ENCODE data around the gene KRT73.
"Not testable (repeated sequence)": the region's sequence is repeated elsewhere in the genome, so short reads cannot be mapped to it uniquely, and the experiment has no call there.

KRT73 gene

DNA sequence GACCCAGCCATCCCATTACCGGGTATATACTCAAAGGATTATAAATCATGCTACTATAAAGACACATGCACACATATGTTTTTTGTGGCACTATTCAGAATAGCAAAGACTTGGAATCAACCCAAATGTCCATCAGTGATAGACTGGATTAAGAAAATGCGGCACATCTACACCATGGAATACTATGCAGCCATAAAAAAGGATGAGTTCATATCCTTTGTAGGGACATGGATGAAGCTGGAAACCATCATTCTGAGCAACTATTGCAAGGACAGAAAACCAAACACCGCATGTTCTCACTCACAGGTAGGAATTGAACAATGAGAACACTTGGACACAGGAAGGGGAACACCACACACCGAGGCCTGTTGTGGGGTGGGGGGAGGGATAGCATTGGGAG lies 24.1 kb downstream of the KRT73 start:
- not testable (repeated sequence) for DNase-seq

DNA sequence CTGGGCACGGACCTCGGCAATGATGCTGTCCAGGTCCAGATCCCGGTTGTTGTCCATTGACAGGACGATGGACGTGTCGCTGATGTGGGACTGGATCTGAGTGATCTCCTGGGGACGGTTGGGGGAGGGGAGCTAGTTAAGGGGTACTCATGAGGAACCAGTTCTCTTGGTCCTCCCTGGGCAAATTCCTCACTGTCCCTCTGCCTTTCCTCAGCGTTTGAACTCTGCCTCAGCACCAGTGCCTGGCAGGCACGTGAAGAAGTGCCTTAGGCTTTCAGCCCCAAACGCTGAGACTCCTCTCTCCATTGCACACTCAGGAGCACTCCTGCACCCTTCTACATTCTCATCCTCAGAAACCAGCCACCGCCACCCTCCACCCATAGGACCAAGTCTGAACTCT lies 26.8 kb downstream of the KRT73 start:
- no peak for DNase-seq

DNA sequence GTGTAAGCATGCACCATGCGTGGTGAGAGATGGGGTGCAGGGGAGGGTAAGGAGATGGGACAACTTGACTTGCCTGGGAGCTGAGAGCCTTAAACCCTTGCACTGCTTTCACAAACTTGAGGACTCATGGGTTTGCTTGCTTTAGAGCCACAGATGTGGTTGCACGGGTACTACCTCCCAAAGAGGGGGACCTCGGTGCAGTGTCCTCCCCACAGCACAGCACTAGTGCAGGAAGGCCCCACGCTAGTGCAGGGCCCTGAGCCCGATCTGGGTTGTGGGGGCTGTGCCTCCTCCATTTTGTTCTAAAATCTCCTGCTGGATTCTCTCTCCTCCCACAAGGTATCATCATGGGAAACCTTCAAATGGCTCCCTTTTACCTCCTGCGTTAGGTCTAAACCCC lies 28.3 kb downstream of the KRT73 start:
- DNase-seq: no peak

DNA sequence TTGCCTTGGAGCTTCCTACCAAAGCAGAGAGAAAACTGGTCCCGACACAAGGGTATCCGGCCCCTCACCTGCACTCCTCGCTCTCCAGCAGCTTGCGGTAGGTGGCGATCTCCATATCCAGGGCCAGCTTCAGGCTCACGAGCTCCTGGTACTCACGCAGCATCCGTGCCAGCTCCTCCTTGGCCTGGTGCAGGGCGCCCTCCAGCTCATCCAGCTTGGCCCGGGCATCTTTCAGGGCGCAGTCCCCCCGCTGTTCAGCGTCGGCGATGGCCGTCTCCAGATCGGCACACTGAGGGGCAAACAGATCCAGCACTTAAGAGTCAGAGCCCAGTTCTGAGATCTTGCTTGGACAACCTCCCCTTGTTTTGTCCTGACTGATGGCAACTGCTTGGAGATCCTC lies 30.8 kb downstream of the KRT73 start:
- no peak for DNase-seq

DNA sequence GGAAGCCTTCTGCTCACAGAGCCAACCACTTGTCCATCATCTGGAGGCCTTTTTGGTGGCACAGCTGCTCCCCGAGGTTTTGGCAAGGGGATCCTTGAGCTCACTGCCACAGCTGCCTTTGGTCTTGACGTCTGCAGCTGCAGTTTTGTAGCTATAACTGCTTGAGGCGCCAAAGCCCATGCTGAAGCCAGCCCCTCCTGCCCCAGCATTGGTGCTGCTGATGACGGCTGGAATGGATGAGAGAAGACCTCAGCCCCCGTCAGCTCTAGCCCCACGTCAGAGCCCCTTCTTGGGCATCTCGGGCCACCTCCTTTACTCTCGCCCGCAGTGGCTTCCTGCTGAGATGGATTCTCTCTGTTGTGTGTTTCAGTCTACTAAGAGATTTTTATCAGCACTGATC lies 32.4 kb downstream of the KRT73 start:
- DNase-seq: no peak

DNA sequence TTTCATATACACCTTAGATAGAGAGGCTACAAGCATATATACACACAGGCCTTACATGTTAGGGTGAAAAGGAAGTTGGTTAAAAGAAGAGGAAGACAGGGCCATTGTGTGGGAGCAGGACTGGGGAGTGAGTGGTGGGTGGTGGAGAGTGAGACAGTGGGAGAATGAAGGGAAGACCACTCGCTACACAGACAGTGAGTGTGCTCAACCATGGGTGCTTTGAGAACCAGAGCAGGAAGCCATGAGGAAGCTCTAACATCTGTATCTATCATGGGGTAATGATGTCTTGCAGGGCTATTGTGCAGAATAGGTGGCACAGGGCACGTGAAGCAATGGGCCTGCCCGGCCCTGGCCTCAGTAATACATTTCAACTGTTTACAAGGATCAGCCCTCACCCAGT lies 33.3 kb downstream of the KRT73 start:
- no peak for DNase-seq

DNA sequence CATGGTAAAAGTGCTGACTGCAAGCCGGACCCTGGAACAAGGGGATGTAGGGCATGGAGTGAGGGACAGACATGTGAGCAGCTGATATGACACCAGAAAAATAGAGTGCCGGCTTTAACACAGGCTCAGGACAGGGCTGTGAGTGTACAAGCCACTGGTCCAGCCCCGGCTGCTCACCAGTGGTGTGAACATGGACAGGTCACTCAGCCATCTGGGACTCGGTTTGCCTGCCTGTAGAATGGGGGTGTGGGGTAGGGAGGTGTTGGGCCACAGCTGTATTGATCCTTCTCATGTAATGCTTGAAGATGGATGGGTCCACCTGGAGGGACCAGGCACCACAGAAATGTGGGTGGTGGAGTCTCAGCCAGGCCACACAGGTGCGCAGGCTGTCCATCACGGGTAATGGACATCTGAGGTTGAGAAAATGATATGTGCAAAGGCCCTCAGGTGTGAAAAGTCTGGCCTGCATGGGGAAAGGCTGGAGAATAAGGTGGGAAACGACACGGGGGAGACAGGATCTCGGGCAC lies 34.1 kb downstream of the KRT73 start:
- no peak for DNase-seq

DNA sequence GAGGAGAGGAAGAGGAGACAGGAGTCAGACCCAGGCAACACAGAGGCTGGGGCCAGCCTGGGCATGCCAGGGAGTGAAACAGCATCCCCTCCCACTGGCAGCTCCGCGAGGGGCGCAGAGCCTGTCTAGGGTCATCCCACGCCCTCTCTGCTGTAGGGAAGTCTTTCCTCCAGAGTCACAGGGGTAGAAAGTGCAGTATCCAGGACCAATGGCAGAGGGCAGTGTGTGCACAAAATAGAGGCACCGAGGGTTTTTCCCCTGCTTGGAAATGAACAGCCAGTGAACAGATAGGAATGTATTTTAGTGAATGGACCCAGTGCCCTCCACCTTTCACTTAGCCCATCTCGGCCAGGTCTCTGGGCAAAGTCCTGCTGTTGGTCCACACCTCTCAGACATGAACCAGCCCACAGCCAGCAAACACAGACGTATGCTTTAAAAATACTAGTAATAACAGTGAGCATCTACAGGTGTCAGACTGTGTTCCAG lies 35.3 kb downstream of the KRT73 start:
- peak; percentile 15 for DNase-seq

DNA sequence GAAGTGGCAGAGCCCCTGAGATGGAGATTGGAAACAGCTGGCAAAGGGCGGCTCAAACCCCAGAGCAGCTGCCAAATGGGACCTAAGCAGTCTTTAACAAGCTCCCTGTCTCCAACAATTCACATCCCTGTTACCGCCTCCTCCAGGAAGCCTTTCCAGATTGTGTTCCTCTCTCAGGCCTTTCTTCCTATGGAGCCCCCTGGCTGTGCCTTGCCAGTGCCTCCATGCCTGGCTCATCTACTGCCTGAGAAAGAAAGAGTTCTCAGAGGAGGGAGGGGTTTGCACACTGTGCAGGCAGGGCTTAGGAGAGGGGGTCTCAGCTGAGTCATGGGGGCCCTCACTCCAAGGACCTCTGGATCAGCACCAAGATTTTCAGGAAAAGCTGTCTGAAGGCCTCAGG lies 35.9 kb downstream of the KRT73 start:
- no peak for DNase-seq

DNA sequence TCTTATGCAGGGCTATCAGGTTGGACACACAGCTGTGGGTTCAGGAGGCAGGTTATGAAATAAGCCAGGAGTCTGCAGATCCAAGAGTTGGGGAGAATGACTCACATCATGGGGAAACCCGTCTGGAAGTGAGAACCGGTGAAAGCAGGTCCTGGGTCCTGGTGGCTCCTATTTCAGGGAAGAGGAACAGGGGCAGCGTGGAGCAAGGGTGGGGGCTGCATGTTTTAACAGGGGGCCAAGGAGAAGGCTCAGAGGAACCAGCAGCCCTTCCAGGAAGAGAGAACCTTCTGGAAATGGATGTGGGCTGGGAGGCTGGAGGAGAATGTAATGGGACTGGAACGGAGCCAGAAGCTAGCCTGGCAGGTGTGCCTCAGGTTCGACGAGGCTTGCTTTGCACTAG lies 36.9 kb downstream of the KRT73 start:
- DNase-seq: no peak

DNA sequence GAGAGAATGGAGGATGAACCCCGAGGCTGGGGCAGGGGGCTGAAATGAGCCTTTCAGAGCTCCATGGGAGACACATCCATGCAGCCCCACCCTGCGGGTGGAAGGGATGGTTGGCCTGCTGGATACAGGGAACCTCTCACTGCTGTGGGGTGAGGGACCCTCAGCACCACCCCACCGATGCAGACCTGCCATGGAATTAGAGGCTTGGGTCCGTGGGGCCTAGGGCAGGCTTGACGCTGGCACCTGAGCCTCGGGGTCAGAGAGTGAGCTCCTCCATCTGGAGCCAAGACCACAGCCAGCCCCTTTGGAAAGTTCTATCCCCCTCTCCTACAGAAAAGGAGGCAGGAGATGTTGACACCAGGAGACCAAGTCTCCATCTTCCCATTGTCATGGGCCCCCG lies 37.3 kb downstream of the KRT73 start:
- no peak for DNase-seq

DNA sequence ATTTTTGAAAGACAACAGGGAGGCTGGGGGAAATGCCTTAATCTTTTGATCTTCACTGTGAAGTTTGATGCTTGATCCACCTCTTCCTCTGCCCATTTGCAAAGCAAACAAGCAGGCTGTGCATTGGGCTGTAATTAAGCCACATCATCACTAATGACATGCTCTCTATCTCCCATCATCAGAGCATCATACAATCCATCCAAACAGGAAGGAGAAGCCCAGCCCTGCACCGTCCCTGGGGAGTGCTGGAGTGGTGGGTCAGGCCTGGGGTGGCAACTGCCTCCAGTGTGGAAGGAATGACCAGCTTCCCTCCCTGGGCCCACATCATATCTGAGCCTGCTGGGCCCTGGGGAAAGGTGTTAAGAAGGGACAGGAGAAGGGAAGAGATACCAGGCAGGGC lies 37.9 kb downstream of the KRT73 start:
- DNase-seq: no peak

DNA sequence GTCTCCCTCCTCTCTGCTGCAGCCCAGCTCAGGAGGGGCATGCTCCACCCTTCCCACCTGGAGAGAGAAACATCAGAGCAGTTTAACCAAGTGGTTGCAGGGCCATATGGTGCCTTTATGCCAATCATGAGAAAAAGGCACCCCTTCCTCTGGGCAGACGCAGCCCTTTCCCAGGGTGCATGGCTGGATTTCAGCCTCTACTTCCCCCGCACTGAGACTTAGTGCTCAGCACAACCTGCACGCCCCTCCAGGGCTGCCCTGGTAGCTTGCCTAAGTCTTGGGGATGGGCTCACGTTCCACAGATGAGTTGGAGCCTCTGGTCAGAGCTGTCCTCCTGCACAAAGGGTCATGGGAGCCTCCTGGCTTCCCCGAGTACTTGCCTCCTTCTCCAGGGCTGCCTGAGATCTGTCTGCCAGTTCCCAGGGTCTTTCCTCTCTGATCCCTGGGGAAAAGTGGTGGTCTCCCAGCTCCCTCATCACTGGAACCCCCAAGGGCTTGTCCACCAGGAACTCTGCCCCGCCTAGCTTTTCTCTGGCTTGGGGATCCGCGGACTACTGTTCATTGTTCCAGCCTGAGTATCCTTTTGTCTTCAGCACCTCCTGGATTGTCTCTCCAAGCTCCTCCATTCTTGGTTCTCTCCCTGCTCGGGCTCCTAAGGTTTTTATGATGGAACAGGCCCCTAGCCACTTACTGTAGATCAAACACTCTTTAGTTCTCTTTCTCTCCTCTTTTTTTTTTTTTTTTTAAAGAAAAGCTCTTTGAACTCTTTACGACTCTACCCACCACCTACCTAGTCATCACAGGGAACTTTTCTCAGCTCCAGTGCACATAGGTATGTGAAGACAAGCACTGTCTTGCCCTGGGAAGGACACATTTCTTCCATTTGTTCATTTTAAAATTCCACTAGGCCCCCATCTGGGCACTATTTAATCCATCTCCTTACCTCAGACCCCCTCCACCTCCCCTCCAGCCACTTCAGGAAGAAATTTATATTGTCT lies 38.6 kb downstream of the KRT73 start:
- no peak for DNase-seq

DNA sequence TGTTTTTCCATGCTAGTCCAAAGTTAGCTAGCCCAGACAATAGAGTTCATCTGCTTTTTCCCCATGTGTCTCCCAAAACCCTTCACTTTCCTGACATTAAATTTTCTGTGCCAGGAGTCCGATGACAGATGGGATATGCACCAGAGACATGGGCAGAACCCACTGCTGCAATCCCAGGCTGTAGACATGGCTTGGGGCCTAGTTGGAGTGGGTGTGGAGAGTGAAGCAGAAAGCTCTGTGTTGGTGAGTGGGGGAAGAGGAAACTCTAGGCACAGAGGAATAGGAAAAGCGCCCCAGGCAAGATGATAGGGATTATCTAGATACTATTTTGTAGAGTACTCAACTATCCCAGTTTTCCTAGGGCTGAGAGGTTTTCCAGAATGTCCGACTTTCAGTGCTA lies 39.9 kb downstream of the KRT73 start:
- DNase-seq: no peak

DNA sequence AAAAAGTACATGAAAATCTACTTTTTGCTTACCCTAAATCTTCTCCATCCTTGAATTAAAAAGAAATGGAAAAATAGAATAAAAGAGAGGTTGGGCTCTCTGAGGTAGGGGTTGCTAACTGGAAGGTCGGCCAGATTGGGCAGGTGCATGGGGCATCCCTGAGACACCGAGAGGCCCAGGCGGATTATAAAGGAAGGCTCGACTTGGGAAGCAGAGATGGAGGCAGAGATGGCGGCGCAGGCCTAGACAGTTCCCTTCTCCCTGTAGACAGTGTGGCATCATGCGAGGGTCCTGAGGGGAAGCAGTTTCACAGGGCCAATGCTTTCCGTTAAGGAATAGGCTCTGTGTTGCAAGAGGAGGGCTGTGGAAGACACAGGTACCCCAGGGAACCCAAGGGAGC lies 41.0 kb downstream of the KRT73 start:
- DNase-seq: no peak

DNA sequence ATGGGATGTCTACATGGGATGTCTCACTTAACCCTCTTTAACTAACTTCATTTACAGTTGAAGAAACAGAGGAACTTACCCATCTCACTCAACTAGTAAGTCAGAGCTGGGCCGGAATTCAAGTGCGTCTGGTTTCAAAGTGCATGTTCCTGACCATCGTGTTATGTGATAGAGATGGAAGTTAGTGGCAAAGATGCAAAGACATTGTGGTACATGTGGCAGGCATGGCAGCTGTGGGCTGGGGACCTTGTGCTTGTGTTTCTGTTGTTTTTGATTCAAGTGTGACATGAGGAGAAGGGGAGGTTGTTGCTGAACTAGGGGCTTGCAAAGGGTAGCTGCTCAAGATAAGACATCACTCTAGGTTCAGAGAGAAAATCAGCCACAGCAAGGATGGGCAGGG lies 42.4 kb downstream of the KRT73 start:
- no peak for DNase-seq

DNA sequence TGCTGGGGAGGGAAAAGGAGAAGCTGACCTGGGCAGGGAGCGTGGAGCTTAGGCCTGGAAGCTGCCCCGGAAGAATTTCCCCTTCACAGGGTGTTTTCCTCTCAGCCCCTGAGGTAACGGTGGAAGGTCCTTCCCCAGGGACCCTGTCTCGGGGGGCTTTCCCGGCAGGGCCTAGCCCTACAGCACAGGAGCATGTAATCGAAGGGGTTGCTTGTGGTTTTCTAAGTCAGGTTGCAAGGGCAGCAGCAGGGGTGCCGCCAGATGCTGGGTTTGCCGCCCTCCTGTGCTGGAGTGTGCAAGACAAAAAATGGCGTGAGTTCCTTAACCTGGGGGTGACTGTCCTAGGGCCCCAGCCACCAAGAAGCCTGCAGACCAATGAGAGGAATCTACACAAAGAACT lies 43.1 kb downstream of the KRT73 start:
- DNase-seq: no peak

DNA sequence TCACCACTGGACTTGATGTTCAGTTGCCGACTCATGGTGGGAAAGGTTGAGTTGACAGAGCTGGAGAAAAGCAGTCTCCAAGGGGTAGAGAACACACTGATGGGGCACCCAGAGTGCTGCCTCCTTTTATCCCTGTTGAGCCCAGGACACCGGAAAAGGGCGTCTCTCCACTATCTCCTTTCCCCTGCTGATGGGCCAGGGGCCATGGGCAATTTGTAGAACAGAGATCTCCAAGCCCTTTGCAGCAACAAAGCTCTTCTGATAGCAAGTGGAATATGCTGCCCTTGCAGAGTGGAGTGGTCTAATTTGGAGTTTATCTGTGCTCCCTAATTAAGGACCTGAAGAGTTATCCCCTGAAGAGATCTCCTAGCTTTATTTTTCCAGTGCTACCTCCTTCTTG lies 44.6 kb downstream of the KRT73 start, which contains the start of gene KRT74:
Gene KRT74, minus strand, starts transcription at position 101 of the 400 bp plus-strand sequence. Its CDS starts 66 bp downstream, at position 35.
- no peak for DNase-seq

DNA sequence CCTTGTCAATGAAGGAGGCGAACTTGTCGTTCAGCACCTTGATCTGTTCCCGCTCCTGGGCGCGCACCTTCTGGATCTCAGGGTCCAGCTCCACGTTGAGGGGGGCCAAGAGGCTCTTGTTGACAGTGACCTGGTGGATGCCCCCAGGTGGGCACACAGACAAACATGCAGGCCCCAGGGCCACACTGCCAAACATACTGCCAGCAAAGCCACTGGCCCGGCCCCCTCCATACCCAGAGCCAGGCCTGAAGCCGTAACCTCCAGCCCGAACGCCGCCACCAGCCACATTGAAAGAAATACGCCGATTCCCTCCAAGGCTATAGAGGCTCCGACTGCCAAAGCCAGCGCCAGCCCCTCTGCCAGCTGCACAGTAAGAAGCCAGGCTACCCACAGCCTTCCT lies 45.1 kb downstream of the KRT73 start:
- DNase-seq: no peak

DNA sequence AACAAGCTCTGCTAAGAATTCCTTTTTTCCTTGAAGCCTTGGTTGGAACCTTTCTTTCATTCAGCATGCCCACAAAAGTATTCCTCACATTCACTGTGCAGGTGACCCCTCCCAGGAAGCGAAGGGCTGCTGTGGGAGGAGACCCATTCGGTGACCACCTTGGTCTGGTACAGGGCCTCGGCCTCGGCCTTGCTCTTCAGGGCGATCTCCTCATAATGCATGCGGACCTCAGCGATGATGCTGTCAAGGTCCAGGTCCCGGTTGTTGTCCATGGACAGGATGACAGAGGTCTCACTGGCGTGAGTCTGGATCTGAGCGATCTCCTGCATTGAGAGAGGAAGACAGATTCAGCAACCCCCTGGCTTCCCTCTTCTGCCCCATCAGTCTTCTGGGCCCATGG lies 47.8 kb downstream of the KRT73 start:
- DNase-seq: no peak

DNA sequence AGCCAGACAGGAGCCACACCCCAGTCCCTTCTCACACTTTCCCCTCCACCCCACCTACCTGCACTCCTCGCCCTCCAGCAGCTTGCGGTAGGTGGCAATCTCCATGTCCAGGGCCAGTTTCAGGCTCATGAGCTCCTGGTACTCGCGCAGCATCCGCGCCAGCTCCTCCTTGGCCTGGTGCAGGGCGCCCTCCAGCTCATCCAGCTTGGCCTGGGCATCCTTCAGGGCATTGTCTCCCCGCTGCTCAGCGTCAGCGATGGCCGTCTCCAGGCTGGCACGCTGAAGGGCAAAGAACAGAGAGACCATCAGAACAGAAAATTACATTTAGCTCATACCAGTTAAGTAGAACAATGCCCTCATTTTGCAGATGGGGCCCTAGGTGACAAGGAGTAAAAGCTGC lies 50.2 kb downstream of the KRT73 start:
- DNase-seq: no peak

DNA sequence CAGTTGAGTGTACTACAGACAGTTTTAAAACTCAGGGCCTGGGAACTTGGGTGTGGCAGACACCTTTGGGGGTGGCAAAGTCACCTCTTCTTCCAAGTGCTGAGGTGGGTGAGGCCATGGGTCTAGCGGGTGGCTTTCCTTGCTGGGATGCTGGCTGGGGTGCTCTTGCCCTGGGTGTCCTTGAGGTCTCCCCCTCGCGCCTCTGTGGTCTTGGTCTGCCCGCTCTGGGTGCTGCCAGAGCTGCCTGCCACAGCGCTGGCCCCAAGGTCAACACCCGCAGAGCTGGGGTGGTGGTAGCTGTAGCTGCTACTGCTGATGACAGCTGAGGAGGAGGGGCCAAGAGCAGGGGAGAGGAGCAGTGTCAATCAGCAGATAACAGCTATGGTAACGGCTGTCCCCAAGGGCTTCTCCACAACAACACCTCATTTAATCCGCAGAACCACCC lies 51.5 kb downstream of the KRT73 start:
- DNase-seq: no peak

DNA sequence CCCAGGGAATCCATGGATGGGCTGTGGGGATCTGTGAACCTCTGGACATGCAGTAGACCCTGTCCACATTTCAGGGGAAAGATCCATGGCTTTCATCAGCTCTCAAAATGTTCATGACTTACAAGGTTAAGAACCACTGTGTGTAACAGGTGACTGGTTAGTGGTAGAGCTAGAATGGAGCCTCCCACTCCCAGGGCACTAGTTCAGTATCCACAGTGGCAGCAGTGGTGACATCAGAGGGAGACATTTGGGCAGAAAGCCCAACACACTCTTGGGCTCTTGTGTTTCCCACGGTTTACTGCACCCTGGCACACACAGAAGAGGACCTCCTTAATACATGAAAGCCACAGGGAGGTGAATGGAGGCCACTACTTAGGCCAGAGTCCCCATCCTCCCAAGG lies 53.8 kb downstream of the KRT73 start:
- DNase-seq: no peak

DNA sequence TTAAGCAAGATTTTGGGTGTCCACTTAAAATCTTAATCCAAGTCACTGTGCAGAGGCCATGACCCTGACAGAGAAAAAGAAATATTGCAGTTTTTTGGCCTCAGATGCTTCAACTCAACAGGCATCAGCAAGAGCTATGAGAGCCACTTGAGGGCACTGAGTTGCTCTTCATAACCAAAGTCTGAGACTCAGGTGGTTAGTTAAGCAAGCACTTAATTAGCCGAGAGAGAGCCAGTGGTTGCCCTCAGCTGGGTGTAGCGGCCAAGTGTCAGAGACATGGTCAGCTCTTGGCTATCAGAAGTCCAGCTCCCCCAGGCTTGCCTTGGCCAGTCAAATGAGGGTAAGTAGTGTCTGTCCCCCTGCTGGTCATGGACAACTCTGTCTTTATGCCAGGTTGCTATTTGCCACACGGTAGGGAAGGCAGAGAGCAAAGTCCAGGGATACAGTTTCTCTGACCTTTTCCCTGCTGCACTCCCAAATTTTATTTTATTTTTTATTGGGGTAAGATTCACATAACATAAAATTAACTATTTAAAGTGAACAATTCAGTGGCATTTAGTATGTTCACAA lies 56.4 kb downstream of the KRT73 start:
- no peak for DNase-seq
